ENCODE results near the gene ATP10A. TPM values are rescaled to one million over a fixed set of nuclear protein-coding genes. Genes with fewer than 3 reads are reported as not detected.

ATP10A gene
- total RNA-seq, 1 donor from 2014 or later = not detected

GRCh38 chr15:25767356-25768151 is 95.6 kb downstream of the ATP10A start:
- CTCF ChIA-PET = interaction anchor here (0.6 kb wide), 1 partner anchor 122 kb away, joined by 3 read pairs; no protein-coding TSS in a partner anchor
- TF ChIP-seq CTCF (IDR thresholded peaks at IDR 0.05) = no peak
- DNase-seq (no peak), ATAC-seq (ENCODE audit: low read depth) (no peak)
- H3K27me3 Mint-ChIP-seq = no peaks in the 10 kb centered on the region
- no peaks in the 10 kb centered on the region for H3K9me3 Mint-ChIP-seq
- no peak overlapping the region for H3K27ac Mint-ChIP-seq
- H3K4me1 Mint-ChIP-seq = no peaks in the 10 kb centered on the region
- H3K36me3 Mint-ChIP-seq (ENCODE audit: low read depth) = no peaks in the 10 kb centered on the region
- POLR2A ChIA-PET = no interaction called here
- intact Hi-C loops (cut with micrococcal nuclease) = no loop called here
- H3K4me3 Mint-ChIP-seq = no peak overlapping the region

GRCh38 chr15:25766417-25766816 is 96.7 kb downstream of the ATP10A start:
- H3K27ac Mint-ChIP-seq = no peak overlapping the region
- CTCF ChIA-PET = no interaction called here
- DNase-seq (no peak), ATAC-seq (ENCODE audit: low read depth) (no peak)
- H3K9me3 Mint-ChIP-seq = no peaks in the 10 kb centered on the region
- POLR2A ChIA-PET = no interaction called here
- no peak for TF ChIP-seq CTCF (IDR thresholded peaks at IDR 0.05)
- intact Hi-C loops (cut with micrococcal nuclease) = no loop called here
- H3K4me3 Mint-ChIP-seq = no peak overlapping the region
- H3K4me1 Mint-ChIP-seq = no peaks in the 10 kb centered on the region
- H3K36me3 Mint-ChIP-seq (ENCODE audit: low read depth) = no peaks in the 10 kb centered on the region
- H3K27me3 Mint-ChIP-seq = peaks cover 2% of the 10 kb centered on the region

GRCh38 chr15:25764980-25765735 is 98.0 kb downstream of the ATP10A start:
- ATAC-seq (ENCODE audit: low read depth) (no peak), DNase-seq (no peak)
- H3K27ac Mint-ChIP-seq = no peak overlapping the region
- no peaks in the 10 kb centered on the region for H3K4me1 Mint-ChIP-seq
- ChIA-PET CTCF (no interaction called here), POLR2A (no interaction called here)
- H3K4me3 Mint-ChIP-seq = no peak overlapping the region
- TF ChIP-seq CTCF (IDR thresholded peaks at IDR 0.05) = no peak
- H3K27me3 Mint-ChIP-seq = peaks cover 4% of the 10 kb centered on the region
- intact Hi-C loops (cut with micrococcal nuclease) = no loop called here
- H3K36me3 Mint-ChIP-seq (ENCODE audit: low read depth) = no peaks in the 10 kb centered on the region
- no peaks in the 10 kb centered on the region for H3K9me3 Mint-ChIP-seq

- Mint-ChIP-seq H3K4me1 (no peaks in the 10 kb centered on the region), H3K9me3 (no peaks in the 10 kb centered on the region), H3K27ac (no peak overlapping the region), H3K27me3 (peaks cover 4% of the 10 kb centered on the region), H3K36me3 (ENCODE audit: low read depth) (no peaks in the 10 kb centered on the region), H3K4me3 (no peak overlapping the region)
- no peak for DNase-seq
- CTCF ChIA-PET = no interaction called here
- intact Hi-C loops (cut with micrococcal nuclease) = no loop called here
- POLR2A ChIA-PET = interaction anchor here (0.5 kb wide), 1 partner anchor 13 kb away, joined by 5 read pairs; no protein-coding TSS in a partner anchor
- ATAC-seq (ENCODE audit: low read depth) = no peak
- TF ChIP-seq CTCF (IDR thresholded peaks at IDR 0.05) = no peak
These were observed 99.2 kb downstream of the ATP10A start for GRCh38 chr15:25763954-25764353.

- H3K4me3 Mint-ChIP-seq = no peak overlapping the region
- no peaks in the 10 kb centered on the region for H3K9me3 Mint-ChIP-seq
- H3K36me3 Mint-ChIP-seq (ENCODE audit: low read depth) = no peaks in the 10 kb centered on the region
- no peak for ATAC-seq (ENCODE audit: low read depth)
- ChIA-PET POLR2A (no interaction called here), CTCF (no interaction called here)
- no peak for DNase-seq
- intact Hi-C loops (cut with micrococcal nuclease) = no loop called here
- H3K27ac Mint-ChIP-seq = no peak overlapping the region
- no peak for TF ChIP-seq CTCF (IDR thresholded peaks at IDR 0.05)
- H3K4me1 Mint-ChIP-seq = no peaks in the 10 kb centered on the region
- H3K27me3 Mint-ChIP-seq = peaks cover 4% of the 10 kb centered on the region
These were observed 99.8 kb downstream of the ATP10A start for GRCh38 chr15:25763331-25763751.

Measured in activated B cell treated with CpG ODN at 0.5 μM for 24 hours (primary cell).